Peyer's patch (tissue), 4 donors: Measurements from ENCODE around the gene BASP1.

ENCODE experiments used
- CTCF ChIP-seq, 6 experiments: fragments of 450-650 bp in 4 of 6; fragments of 200-600 bp in 2 of 6; sonication (generic) in 1 of 6; IDR thresholded peaks; one replicate each; pipeline ENCODE4 v1.5.1; 2017 to 2019; ENCODE audit warnings: antibody characterized with exemption in 6 of 6, mild to moderate bottlenecking in 3 of 6, moderate library complexity in 1 of 6
- POLR2A ChIP-seq, 2 donors: fragments of 450-650 bp; IDR thresholded peaks; one replicate each; pipeline ENCODE4 v1.5.1; 2017; ENCODE audit warnings: antibody characterized with exemption in 2 of 2, mild to moderate bottlenecking in 2 of 2, moderate library complexity in 2 of 2

- TF ChIP-seq CTCF (IDR thresholded peaks at IDR 0.05) = no peak
- TF ChIP-seq POLR2A (IDR thresholded peaks at IDR 0.05) = no peak
These were observed 38.1 kb downstream of the BASP1 start for GRCh38 chr5:17255471-17256021.
